GM18502 (cell line): ENCODE data around the gene SLC7A1.

Experiments
- ATAC-seq: cut with Tn5 transposase; IDR thresholded peaks from one replicate; pipeline ENCODE4 v1.9.1; 2021; ENCODE audit warnings: mild to moderate bottlenecking; ENCODE audit not compliant: unreplicated experiment, poor library complexity

Gene SLC7A1

DNA sequence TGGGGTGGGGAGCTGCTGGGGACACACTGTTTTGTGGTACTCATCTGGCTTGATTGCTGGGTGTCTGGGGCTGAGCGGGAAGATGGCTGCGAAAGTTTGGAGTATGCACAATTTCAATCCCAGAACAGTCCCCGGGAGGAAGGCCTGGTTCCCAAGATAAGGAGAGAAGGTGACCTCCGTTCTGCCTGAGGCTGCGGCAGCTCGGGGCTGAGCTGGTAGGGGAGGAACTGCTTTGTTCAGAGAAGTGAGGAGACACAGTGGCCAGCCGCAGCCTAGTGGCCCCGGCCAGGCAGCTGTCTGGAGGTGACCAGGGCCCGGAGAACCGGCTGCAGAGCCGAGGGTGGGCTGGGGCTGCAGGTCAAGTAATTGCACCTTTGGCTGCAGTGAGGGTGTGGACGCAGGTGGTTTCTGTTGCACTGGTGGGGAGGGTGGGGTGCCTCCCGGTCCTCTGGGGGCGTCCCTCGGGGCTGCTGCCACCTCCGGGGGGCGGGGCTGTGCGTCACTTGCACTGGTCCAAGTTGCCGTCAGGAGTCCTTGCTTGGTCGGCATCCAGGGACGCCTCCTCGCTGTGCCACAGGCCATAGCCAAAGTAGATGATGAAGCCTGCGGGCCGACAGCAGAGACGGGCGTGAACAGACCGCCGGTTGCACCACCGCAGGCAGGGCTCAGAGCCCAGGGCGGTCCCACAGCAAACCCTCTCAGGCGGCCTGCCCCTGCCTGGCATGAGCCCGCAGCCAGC is 81.3 kb downstream of the SLC7A1 start:
- ATAC-seq = no peak

DNA sequence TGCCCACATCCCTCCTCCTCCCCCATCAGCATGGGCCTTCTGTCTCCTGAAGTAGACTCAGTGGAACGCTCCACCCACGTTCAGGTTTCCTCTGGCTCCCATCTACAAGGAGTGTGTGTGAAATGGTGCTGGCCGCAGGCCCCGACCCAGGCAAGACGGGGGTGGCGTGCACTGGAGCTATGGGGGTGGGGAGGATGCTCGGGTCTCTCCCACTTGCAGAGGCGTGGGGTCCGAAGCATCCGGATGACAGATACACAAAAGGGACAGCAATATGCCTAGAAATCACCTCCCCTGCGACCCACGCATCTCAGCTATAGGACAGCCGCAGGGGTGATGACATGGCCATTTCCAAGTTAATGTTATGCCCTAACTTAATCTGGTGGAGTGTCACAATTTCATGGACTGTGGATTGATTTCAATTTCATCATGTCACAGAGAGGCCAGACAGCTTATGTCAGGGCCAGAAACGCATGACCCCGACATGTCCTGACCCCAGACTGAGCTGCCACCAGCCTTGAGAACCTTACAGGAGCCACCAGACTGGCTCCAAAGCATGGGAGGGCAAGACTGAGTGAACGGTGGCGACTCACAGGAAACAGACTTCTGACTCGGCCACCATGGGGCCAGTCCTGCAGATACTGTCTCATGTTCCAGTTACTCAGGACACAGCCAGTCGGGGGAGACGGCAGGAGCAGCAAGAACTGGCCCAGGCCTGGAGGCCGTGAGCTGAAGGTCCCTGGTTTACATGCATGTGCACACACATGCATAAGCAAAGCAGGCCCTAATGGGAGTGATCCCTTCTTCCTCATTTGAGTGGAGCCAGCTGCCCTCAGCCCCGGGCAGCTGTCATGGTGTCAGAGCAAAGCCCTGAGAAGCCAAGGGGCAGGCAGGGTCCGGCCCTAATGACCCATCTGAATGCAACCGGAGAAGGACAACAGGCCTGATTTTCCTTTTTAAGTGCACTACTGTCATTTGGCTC is 82.2 kb downstream of the SLC7A1 start:
- no peak for ATAC-seq

DNA sequence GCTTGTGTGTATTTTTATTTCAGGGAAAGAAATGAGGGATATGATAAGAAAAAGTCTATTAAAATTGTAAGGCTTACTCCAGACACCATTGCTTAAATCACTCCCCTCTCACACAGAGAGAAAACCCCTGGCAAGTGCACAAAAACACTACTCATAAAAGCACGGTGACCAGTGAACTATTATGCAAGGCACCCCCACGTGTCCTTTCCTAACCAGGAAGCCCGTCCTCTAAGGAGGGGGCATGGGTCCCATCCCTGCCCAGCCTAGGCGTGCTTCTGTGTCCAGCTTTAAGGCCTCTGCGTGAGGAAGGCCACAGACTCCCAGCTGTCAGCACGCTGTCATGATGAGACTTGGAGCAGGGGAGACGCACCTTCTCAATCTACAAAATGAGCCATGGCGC is 83.5 kb downstream of the SLC7A1 start:
- no peak for ATAC-seq

- no peak for ATAC-seq
These were observed 84.2 kb downstream of the SLC7A1 start for GRCh38 chr13:29511106-29511796.

DNA sequence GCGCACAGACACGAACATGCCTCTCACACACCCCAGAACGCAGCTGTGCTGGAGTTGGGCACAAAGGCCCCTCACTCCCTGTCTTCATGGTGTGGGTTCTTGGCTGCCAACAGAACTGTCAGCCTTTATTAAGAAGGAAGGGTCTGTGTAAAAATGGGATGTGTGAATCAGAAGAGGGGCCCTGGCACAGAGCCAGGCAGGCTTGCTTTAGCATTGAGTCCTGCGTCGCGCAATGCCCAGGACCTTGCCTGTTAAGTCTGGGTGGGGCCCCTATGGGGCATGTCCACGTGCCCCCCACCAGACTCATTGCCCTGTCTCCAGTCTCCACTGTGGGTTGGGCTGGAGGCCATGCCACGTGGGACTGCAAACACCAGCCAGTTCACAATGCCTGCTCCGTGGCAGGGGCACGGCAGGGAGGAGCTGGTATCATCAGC is 84.8 kb downstream of the SLC7A1 start:
- ATAC-seq = no peak

DNA sequence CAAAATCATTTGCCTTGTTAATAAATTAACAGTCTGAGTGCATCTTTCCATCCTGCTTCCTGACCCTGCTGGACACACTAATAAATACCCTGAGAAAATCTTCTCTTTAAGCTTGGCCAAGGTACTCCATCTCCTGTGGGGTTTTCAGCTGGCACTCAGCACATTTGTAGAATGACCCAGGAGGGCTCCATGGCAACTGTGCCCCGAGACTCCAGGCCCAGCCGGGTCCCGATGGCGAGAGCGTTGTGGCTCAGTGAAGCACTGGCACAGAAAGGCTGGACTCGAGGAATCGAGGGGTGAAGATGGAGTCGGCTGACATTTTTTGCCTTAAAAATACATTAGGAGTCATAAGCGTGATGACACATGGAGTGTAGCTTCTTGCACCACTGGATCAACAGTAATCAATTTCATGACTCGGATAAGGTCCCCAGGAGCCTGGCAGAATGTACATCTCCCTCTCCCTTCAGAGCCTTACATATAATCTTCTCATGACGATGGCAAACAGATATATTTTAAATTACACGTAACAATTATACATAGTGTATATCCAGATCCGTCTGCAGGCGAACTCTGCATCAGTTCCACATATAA is 85.4 kb downstream of the SLC7A1 start:
- ATAC-seq = no peak

GRCh38 chr13:29508876-29509252 is 86.6 kb downstream of the SLC7A1 start:
- ATAC-seq = no peak

DNA sequence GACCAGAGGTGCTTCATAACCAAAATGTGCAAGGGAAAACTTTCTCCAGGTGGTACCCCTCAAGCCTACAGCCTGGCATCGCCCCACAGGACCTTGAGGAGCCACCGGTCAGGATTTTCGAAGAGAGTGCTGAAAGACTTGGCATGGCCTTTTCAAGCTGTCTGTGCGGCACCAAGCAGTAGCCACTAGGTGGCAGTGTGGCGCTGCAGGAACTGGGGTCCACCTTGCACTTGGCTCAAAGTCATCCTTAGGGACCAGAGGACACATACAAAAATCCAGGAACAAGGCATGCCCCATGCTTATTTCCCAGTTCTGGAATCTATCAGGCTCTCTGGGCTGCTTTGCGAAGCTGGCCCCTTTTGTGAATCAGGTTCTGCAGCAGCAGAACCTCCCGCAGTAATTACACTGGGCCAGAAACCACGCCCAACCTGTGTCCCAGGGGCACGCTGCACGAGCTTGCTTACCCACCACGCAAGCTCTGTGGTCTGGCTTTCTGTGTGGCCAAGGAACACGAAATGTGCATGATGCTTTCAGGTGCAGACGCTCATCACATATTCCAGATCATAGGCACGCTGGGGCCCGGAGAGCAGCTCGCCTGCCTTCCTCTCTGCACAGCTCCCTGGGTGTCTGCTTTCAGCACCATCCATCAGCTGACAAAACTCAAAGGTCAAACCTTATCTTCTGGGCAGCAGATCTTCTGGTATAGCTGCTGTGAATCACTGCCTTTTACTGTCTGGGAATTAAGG is 87.2 kb downstream of the SLC7A1 start:
- peak; percentile 72 for ATAC-seq

DNA sequence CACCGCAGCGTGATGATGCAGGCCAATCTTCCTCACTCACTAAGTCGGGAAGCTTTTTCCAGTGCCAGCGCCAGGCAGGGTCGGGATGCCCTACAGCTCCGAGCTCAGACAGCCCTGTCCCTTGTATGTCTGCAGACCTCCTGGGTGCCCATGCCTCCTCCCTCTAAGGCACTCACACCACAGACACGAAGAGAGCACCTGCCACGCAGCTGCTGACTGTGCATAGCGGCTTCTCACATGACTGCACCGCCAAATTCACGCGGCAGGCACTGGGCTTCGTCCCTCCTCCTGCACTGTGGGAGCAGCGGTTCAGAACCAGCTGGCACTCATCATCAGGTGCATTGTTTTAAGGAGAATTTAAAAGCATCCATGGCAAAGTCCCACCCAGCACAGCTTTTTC is 88.1 kb downstream of the SLC7A1 start:
- ATAC-seq = no peak

GRCh38 chr13:29505950-29506349 is 89.5 kb downstream of the SLC7A1 start:
- ATAC-seq = no peak

- no peak for ATAC-seq
These were observed 90.0 kb downstream of the SLC7A1 start for GRCh38 chr13:29505511-29505910.

GRCh38 chr13:29504691-29505090 is 90.8 kb downstream of the SLC7A1 start:
- no peak for ATAC-seq

- no peak for ATAC-seq
These were observed 92.2 kb downstream of the SLC7A1 start for GRCh38 chr13:29503041-29503837.

DNA sequence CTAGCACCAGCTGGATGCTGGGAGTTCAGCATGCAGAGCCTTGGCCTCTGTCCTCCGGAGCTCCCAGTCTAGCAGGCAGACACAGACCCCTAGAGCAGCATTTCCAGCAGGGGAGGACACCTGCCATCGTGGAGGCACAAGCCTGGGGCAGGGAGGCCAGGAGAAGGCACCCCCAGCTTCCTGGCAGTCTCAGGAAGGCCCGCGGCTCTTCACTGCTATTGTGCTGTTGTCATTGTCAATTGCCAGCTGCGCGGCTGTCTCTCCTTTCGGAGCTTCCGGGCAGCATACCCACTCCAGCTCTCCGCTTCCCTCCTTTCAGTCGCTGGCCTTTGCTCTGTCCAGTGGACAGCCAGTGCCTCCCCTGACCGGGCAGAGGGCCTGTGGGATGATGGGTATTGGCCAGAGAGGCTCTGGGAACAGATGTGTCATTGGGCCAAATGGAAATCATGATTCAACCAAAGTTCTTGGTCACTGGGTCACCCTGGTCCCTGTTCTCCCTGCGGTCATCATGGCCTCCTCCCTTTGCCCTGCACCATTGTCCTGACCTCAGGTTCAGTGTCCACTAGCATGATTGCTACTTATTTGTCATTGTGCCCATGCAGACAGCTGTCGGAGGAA is 93.0 kb downstream of the SLC7A1 start:
- no peak for ATAC-seq

GRCh38 chr13:29501674-29502073 is 93.8 kb downstream of the SLC7A1 start:
- ATAC-seq = no peak

DNA sequence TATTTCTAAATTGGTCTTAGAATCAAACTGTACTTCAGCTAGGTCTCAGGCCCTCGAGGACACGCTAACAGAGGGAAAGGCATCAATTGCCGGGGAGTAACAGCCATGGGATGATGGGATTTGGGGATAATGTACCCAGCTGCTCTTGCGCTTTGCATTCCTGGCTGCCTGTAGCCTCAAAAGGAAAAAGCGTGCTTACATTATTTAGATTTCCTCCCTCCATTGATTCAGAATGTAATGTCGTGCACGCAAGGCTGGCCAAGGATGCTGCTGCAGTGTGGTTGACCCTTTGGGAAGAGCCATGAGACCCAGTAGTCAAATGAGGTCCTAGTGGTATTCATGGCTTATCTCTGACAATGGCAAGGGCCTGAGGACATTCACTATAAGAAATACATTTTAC is 95.1 kb downstream of the SLC7A1 start:
- no peak for ATAC-seq

- ATAC-seq = no peak
These were observed 95.9 kb downstream of the SLC7A1 start for GRCh38 chr13:29499506-29500165.

GRCh38 chr13:29498426-29499040 is 97.0 kb downstream of the SLC7A1 start:
- ATAC-seq = no peak
